IPS DF 4.7 (cell line): Measurements from ENCODE around the gene AMZ1.
A peak's percentile ranks its signal among the peaks of the same experiment; 100 is the strongest.
"Not testable (repeated sequence)": the region's sequence is repeated elsewhere in the genome, so short reads cannot be mapped to it uniquely, and the experiment has no call there.

ENCODE experiments used
- DNase-seq: peaks from one replicate; pipeline ENCODE4 v3.0.0-alpha.2; 2013; ENCODE audit warnings: low spot score; ENCODE audit errors: extremely low read depth

AMZ1 gene

DNA sequence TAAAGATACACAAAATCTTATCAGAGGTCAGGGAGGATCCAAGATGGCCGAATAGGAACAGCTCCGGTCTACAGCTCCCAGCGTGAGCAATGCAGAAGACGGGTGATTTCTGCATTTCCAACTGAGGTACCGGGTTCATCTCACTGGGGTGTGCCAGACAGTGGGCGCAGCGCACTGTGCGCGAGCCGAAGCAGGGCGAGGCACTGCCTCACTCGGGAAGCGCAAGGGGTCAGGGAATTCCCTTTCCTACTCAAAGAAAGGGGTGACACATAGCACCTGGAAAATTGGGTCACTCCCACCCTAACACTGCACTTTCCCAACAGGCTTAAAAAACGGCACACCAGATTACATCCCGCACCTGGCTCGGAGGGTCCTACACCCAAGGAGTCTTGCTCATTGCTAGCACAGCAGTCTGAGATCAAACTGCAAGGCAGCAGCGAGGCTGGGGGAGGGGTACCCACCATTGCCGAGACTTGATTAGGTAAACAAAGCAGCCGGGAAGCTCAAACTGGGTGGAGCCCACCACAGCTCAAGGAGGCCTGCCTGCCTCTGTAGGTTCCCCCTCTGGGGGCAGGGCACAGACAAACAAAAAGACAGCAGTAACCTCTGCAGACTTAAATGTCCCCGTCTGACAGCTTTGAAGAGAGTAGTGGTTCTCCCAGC, 55.7 kb downstream of the AMZ1 start:
- not testable (repeated sequence) for DNase-seq

DNA sequence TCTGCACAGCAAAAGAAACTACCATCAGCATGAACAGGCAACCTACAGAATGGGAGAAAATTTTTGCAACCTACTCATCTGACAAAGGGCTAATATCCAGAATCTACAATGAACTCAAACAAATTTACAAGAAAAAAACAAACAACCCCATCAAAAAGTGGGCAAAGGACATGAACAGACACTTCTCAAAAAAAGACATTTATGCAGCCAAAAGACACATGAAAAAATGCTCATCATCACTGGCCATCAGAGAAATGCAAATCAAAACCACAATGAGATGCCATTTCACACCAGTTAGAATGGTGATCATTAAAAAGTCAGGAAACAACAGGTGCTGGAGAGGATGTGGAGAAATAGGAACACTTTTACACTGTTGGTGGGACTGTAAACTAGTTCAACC, 60.7 kb downstream of the AMZ1 start:
- not testable (repeated sequence) for DNase-seq

DNA sequence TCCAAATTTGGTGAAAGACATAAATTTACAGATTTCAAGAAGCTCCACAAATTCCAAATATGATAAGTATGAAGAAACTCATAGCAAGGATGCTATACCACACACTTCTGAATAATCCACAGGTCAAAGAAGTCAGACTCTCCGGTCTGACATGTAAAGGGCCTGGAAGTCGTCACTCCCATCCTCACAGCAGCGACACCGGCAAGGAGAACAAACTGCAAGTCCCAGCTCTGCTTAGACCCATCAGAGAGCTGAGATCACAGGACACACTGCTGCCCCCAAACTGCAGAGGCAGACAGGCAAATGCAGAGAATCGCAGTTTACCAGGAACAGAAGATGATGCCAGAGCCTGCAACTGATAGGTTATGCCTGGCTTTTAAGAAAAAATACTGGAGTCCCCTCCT, 62.0 kb downstream of the AMZ1 start:
- DNase-seq: no peak

DNA sequence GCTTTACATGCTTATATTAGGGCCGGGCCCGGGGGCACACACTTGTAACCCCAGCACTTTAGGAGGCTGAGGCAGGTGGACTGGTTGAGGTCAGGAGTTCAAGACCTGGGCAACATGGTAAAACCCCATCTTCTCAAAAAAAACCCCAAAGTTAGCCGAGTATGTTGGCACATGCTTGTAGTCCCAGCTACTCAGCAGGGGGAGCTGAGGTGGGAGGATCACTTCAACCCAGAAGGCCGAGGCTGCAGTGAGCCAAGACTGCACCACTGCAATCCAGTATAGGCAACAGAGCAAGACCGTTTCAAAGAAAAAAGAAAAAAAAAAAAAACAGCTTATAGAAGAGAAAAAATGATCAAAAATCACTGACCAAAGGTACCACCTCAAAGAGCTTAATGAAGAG, 63.1 kb downstream of the AMZ1 start:
- no peak for DNase-seq

DNA sequence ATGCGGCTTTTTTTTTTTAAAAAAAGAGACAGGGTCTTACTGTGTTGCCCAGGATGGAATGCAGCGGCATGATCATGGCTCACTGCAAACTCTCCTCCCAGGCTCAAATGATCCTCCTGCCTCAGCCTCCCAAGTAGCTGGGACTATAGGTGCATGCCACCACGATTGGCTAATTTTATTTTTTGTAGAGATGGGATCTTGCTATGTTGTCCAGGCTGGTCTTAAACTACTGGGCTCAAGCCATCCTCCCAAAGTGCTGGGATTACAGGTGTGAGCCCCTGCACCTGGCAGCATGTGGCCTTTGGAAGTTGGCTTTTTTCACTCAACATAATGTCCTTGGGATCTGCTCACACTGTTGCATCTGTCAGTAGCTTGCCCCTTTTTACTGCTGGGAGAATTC, 65.1 kb downstream of the AMZ1 start:
- no peak for DNase-seq

DNA sequence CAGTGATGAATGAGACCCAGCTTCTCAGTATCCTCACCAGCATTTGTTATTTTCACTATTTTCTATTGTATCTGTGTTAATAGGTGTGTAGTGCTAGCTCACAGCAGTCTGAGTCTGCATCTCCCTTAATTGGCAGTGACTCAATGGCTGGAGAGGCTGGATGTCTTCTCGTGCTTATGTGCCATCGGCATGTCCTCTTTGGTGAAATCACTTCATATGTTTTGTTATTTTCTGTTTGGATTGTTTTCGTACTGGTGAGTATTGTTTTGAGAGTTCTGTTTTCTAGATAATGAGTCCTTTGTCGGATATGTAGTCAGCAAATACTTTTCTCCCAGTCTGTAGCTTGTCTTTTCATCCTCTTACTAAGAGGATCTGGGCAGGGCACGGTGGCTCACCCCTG, 66.1 kb downstream of the AMZ1 start:
- no peak for DNase-seq

DNA sequence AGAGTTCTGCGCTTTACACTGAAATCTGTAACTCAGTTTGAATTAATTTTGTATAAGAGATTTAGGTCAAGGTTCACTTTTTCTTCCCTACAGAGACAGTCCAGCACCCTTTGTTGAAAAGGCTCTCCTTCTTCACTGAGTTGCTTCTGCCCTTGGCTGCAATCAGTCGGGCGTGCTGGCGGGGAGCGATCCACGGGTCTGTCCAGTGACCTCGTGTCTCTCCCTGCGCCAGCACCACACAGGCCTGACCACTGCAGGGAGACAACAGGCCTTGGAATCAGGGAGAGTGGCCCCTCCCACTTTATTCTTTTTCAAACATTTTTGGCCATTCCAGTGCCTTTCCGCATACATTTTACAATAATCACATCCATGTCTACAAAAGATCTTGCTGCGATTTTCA, 66.9 kb downstream of the AMZ1 start:
- DNase-seq: no peak

DNA sequence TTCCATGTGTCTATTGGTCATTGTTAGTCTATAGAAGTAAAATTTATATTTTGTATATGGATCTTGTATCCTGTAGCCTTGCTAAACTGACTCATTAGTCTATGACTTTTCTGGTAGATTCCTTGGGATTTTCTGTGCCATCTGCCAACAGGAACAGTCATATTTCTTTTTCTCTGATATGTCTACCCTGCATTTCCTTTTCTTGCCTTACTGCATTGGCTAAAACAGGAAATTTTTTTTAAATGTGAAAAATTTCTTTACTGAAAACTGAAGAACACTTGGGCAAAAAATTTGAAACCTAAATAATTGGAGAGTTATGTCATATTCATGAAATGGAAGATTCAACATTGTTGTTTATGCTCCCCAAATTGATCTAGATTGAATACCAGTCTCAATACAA, 67.5 kb downstream of the AMZ1 start:
- no peak for DNase-seq

DNA sequence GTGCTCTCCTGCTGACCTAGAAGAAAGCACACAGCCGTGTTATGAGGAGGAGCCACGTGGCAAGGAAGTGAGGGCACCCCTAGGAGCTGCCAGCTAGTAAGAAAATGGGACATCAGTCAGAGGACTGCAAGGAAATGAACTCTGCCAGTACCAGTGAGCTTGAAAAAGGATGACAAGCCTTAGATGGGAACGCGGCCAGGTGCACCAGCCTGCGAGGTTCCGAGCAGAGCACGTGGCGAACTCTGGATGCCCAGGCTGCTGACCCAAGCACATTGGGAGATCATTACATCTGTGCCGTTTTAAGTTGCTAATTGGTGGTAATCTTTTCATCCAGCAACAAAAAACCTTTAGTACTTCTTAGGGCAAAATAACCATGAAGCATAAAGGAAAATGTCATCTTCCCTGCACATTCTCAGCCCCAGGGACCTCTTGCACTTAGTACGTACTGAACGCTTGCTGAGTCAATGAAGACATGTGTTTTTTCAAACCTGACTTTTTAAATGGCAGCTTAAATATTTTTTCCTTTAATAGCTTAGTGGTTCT, 69.4 kb downstream of the AMZ1 start:
- DNase-seq: no peak

DNA sequence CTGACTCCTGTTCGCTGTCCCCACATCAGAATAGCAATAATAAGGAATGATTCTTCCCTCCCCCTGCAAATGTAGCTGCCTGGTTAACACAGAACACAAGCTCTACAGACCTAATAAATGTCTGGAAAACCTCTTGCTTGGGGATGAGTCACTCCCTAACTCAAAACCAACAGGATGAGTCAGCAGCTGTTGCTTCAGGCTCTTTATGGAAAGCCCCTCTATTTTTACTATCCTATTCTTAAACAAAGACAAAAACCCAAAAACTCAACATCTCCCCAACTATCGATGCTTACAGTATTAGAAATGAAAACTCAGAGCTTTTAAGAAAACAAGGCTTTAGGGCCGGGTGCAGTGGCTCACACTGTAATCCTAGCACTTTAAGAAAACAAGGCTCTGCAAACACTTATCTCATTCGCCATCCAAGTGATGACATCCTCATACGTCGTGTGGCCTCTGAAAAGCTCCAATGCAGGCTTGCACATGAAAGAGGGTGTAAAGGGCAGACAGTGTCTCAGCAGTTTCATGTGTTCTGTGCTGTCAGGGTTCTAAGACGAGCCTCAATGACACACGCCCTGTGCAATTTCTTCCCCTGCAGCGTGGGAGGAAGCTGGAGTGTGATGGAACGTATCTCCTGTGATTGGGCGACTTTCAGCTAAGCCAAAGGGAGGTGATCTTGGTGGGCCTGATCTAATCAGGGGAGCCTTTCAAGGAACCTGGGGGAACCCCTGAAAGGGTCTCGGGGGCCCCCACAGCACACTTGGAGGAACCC, 70.1 kb downstream of the AMZ1 start:
- no peak for DNase-seq

DNA sequence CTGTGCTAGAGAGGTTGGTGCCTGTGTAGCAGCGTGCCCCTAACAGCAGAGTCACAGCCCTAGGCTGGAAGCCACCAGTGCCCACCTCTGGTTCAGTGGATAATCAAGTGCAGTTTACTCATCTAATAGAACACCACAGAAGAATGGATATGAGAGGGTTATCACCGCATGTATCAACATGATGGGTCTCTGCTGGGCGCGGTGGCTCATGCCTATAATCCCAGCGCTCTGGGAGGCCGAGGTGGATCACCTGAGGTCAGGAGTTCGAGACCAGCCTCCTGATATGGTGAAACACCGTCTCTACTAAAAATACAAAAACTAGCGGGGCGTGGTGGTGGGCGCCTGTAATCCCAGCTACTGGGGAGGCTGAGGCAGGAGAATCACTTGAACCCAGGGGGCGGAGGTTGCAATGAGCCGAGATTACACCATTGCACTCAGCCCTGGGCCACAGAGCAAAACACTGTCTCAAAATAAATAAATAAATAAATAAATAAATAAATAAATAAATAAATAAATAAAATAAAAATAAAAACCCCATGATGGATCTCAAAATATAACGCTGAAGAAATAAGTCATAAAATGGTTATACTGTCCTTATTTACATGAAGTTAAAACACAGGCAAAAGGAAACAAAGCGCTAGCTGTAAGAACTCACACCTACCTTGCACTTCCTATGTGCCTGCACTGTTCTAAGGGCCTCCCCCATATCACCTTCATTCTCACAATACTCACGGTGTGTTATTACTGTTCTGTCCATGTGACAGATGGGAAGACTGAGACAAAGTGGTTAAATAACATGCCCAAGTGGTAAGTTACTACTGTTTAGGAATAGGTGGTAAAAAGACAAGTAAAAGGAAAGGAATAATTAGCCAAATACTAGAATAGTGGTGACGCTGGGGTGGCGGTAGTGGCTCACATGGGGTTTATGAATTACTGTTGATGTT, 70.9 kb downstream of the AMZ1 start:
- no peak for DNase-seq

DNA sequence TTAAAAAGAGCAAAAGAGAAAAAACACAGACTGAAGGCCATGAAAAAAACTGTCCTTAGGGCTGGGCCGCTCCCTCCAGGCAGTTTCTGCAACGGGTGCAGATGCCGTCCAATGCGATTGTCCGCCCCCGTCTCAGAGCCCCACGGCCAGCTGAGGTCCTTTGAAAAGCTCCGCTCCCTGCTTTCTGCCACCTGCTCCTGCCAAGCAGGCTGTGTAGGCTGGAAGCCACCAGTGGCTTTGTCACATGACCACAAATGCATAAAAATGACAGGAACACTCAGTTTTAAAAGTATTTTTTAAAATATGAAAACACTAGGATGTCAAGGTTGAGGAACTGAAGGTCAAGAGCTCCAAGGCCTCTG, 71.7 kb downstream of the AMZ1 start:
- no peak for DNase-seq

DNA sequence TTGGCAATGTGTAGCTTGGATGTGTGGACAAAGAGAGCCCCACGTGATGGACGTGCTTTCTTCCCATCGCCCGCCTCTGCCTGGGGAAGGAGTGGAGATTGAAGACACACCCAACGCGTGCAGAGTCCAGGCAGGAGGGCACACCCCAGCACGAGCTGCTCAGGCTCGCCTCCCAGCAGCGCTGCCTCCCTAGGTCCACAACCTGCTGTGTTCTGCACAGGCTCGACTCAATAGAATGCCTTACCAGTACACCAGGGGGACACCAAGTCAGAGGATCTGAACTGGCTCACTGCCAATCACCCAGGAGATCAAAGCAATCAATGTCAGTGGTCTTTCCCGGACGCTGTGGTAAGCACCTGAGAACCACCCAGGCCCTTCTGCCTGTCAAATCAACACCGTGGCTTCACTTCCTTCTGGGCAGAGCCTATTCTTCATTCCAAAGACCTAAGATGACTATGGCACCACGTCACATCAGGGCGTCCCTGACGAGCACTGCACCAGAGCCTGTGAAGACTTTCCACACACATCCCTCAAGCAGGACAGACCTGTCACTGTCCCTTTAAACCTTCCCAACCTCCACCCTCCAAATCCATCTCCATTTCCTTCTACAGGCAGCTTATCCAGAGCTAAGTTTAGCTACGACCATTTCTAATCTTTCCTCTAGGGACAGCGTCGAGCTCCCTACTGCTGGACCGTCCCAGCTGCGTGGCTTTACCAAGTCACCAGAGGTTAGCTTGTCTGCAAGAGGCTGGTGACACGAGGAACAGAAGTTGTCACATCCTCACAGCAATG, 72.3 kb downstream of the AMZ1 start:
- peak; percentile 46 for DNase-seq

DNA sequence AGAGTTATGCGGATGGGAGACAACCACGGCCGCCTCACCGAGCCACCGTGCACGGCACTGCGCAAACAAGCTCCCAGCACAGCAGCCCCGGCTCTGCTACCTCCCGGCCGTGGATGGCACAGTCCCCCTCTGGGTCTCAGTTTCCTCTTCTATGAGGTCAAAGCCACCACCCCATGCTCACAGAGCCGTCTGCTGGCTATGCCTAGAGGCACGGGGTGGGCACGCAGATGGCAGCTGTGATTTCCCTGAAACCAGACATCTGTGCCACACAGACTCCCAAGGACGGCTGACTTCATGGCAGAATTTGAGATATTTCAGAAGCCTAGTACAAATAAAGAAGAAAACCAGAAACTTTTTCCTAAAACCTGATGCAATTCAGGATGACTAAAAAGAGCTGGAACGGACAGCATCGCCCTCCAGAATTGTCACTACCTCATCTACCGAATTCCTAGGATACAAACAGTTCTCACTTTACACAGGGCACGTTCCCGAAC, 73.2 kb downstream of the AMZ1 start:
- no peak for DNase-seq

DNA sequence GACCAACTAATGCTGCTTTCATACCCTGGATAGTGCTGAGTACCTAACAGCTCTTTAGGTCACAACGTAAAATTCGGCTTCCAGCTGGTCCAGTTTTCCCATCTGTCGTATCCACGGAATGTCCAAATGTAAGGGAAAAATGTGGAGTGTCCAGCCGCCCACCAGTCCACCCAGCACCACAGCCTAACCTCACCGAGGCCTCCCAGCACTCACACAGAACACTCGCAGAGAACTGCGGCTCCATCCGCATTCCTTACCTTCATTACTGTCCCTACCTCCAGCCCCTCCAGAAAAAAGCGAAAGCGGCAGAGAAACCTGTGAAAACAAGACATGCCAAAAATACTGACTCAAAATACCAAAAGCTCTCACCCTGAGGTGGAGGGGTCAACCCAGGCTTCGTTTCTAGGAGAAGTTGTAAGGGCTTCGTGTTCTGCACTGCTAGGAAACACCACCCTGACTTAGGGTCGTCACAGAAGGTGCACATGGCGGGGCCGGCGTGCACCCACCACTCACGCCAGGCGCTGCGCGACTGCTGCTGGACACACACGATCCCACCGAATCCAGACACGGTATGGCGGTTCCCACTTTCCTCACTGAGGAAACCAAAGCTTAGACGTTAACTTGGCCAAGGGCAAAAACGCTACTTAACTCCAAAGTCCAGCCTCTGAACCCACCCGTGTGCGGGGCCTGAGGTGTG, 73.9 kb downstream of the AMZ1 start:
- no peak for DNase-seq

DNA sequence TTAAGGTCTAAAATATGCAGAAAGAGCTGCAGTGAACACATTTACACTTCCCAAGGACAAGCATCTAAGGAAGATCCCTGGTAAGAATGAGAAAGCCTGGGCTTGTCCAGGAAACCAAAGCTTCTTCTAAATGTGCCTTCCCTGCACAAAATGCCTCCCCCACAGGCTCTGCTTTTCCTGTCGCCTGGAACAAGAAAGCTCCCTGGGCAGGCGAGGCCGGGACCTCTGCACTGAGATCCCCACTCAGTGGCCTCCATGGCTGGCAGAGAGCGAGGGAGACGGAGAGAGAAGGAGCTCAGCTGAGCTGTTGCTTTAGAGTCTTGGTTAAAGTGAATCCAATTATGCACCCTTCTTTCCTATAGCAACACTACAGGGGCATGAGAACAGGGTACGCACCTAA, 75.6 kb downstream of the AMZ1 start:
- DNase-seq: no peak

DNA sequence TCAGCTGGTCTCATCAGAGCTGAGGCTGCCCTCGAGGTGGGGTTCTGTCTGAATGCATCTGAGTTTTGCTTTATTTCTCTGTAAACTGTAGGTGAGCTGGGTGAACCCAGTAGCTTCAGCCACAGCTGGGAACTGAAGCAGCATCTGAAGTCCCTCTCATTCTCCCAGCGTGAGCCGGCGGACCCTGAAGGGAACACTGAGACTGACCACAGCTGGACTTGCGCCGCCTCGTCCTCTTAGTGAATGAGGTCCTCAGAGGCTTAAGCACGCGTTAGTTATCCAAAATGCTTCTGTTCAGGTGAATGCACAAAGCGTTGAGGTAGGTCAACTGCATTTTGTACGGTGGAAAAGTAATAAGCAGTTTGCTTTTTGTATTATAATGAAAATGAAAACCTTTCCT, 76.6 kb downstream of the AMZ1 start:
- DNase-seq: no peak
